IMR-90 (cell line): ENCODE data around the gene RPLP1. TPM values are rescaled to one million over a fixed set of nuclear protein-coding genes. Genes with fewer than 3 reads are reported as not detected.

ENCODE experiments used
- ATAC-seq: fragments of 200-7000 bp; cut with Tn5 transposase; 2 replicates; pipeline ENCODE4 v1.9.1; 2020; ENCODE audit warnings: low read depth, mild to moderate bottlenecking, moderate library complexity
- BruUV-seq: library from RNA; stranded (reverse); fragments of 400-500 nt; replicated peaks from 2 replicates; lab custom pipeline; 2021; lab: Mats Ljungman, UMichigan
- CTCF ChIA-PET: fragments of 300-600 bp; formaldehyde crosslinking; extraction: SDS; loops from one replicate; lab custom pipeline; 2021; ENCODE audit warnings: antibody characterized with exemption; lab: Yijun Ruan, JAX
- POLR2A ChIA-PET: fragments of 300-600 bp; sonication (Branson Sonifier 250); formaldehyde crosslinking; loops from one replicate; lab custom pipeline; 2022; ENCODE audit warnings: antibody characterized with exemption; ENCODE audit not compliant: unreplicated experiment; lab: Charles Lee
- DNase-seq: peaks from one replicate; pipeline ENCODE4 v3.0.0; 2013
- H2AFZ ChIP-seq: replicated peaks from 2 replicates; pipeline ENCODE3; 2013; ENCODE audit warnings: low read length, mild to moderate bottlenecking; ENCODE audit not compliant: poor library complexity
- H2AK5ac ChIP-seq: 2 replicates; pipeline ENCODE4 v1.6.1; 2013; ENCODE audit warnings: low read depth, low read length, inconsistent platforms
- H2AK9ac ChIP-seq: replicated peaks from 2 replicates; pipeline ENCODE3; 2013; ENCODE audit warnings: mild to moderate bottlenecking, low read depth, low read length, moderate library complexity; ENCODE audit not compliant: poor library complexity
- H2BK120ac ChIP-seq: 2 replicates; pipeline ENCODE4 v1.6.1; 2013; ENCODE audit warnings: low read depth, low read length, inconsistent platforms
- H2BK15ac ChIP-seq: 3 replicates; pipeline ENCODE4 v1.6.1; 2013; ENCODE audit warnings: low read depth, low read length, inconsistent platforms
- H2BK20ac ChIP-seq: 2 replicates; pipeline ENCODE4 v1.6.1; 2013; ENCODE audit warnings: low read depth, mild to moderate bottlenecking, inconsistent platforms, low read length, moderate library complexity
- H2BK5ac ChIP-seq: 2 replicates; pipeline ENCODE4 v1.6.1; 2013; ENCODE audit warnings: mild to moderate bottlenecking, low read depth, low read length, inconsistent platforms; ENCODE audit not compliant: poor library complexity, severe bottlenecking
- H3K14ac ChIP-seq: replicated peaks from 2 replicates; pipeline ENCODE4 v1.6.1; 2013; ENCODE audit warnings: low read depth, low read length, inconsistent platforms
- H3K18ac ChIP-seq: 2 replicates; pipeline ENCODE4 v1.6.1; 2013; ENCODE audit warnings: low read depth, low read length, control low read depth
- H3K23ac ChIP-seq: 2 replicates; pipeline ENCODE4 v1.6.1; 2013; ENCODE audit warnings: low read depth, low read length, inconsistent platforms
- H3K27ac ChIP-seq: 2 replicates; pipeline ENCODE4 v1.5.1; 2013; ENCODE audit warnings: mild to moderate bottlenecking, control low read depth, low read length; ENCODE audit not compliant: insufficient read depth
- H3K27me3 ChIP-seq: 2 replicates; pipeline ENCODE4 v1.6.1; 2013; ENCODE audit warnings: low read length; ENCODE audit not compliant: control insufficient read depth, insufficient read depth
- H3K36me3 ChIP-seq: 2 replicates; pipeline ENCODE4 v1.6.1; 2013; ENCODE audit warnings: low read length, mixed read lengths; ENCODE audit not compliant: control insufficient read depth, insufficient read depth
- H3K4ac ChIP-seq: 2 replicates; pipeline ENCODE4 v1.6.1; 2013; ENCODE audit warnings: low read depth, low read length, inconsistent platforms
- H3K4me1 ChIP-seq: 2 replicates; pipeline ENCODE4 v1.6.1; 2013; ENCODE audit warnings: low read length, mixed read lengths; ENCODE audit not compliant: control insufficient read depth, insufficient read depth
- H3K4me2 ChIP-seq: 2 replicates; pipeline ENCODE4 v1.6.1; 2013; ENCODE audit warnings: low read depth, mild to moderate bottlenecking, control low read depth, low read length, moderate library complexity
- H3K4me3 ChIP-seq: 2 replicates; pipeline ENCODE4 v1.5.1; 2013; ENCODE audit warnings: low read depth, mild to moderate bottlenecking, control low read depth, low read length, moderate library complexity; ENCODE audit not compliant: insufficient read depth
- H3K56ac ChIP-seq: 2 replicates; pipeline ENCODE4 v1.6.1; 2013; ENCODE audit warnings: low read length, inconsistent platforms; ENCODE audit not compliant: insufficient read depth; ENCODE audit errors: extremely low read depth
- H3K79me1 ChIP-seq, 2 experiments: 2 replicates each; pipeline ENCODE4 v1.6.1; 2013; ENCODE audit warnings: low read length in 2 of 2, inconsistent platforms in 1 of 2, low read depth in 1 of 2
- H3K9ac ChIP-seq: 2 replicates; pipeline ENCODE4 v1.6.1; 2013; ENCODE audit warnings: low read depth, low read length, control low read depth
- H3K9me1 ChIP-seq: 2 replicates; pipeline ENCODE4 v1.6.1; 2013; ENCODE audit warnings: low read length, inconsistent platforms; ENCODE audit not compliant: insufficient read depth
- H3K9me3 ChIP-seq: 2 replicates; pipeline ENCODE4 v1.6.1; 2013; ENCODE audit warnings: low read length; ENCODE audit not compliant: control insufficient read depth, insufficient read depth
- H4K20me1 ChIP-seq: 2 replicates; pipeline ENCODE4 v1.6.1; 2013; ENCODE audit warnings: low read length, inconsistent platforms; ENCODE audit not compliant: insufficient read depth
- H4K5ac ChIP-seq: 2 replicates; pipeline ENCODE4 v1.6.1; 2013; ENCODE audit warnings: mild to moderate bottlenecking, low read depth, low read length, control low read depth
- H4K8ac ChIP-seq, 2 experiments: 2 replicates each; pipeline ENCODE4 v1.6.1; 2013; ENCODE audit warnings: low read depth in 2 of 2, low read length in 2 of 2, control low read depth in 1 of 2, inconsistent platforms in 1 of 2
- H4K91ac ChIP-seq: 2 replicates; pipeline ENCODE4 v1.6.1; 2013; ENCODE audit warnings: low read depth, low read length, inconsistent platforms; ENCODE audit not compliant: insufficient read depth
- BHLHE40 ChIP-seq: fragments of 150-350 bp; IDR thresholded peaks from 2 replicates; pipeline ENCODE4 v1.6.1; 2016; ENCODE audit warnings: mild to moderate bottlenecking, low read depth, low read length
- CEBPB ChIP-seq: IDR thresholded peaks from 2 replicates; pipeline ENCODE4 v1.6.1; 2012; ENCODE audit warnings: low read depth, low read length, improper control_type of control experiment
- CHD1 ChIP-seq: IDR thresholded peaks from 2 replicates; pipeline ENCODE4 v1.6.1; 2012; ENCODE audit warnings: low read depth, low read length, improper control_type of control experiment
- CTCF ChIP-seq: conservative IDR thresholded peaks from 2 replicates; pipeline ENCODE4 v1.5.1; 2012; ENCODE audit warnings: mild to moderate bottlenecking, low read depth, low read length, improper control_type of control experiment
- FOS ChIP-seq: fragments of 150-350 bp; IDR thresholded peaks from 2 replicates; pipeline ENCODE4 v1.6.1; 2016; ENCODE audit warnings: low read depth, low read length
- MAFK ChIP-seq: IDR thresholded peaks from 2 replicates; pipeline ENCODE4 v1.6.1; 2012; ENCODE audit warnings: low read depth, low read length, improper control_type of control experiment
- MAZ ChIP-seq: IDR thresholded peaks from 2 replicates; pipeline ENCODE4 v1.6.1; 2012; ENCODE audit warnings: low read depth, mild to moderate bottlenecking, low read length, improper control_type of control experiment, moderate library complexity, borderline replicate concordance
- MXI1 ChIP-seq: IDR thresholded peaks from 2 replicates; pipeline ENCODE4 v1.6.1; 2012; ENCODE audit warnings: low read depth, mild to moderate bottlenecking, low read length, moderate library complexity, borderline replicate concordance
- RAD21 ChIP-seq: IDR thresholded peaks from 2 replicates; pipeline ENCODE4 v1.6.1; 2012; ENCODE audit warnings: low read length, improper control_type of control experiment
- RCOR1 ChIP-seq: IDR thresholded peaks from 2 replicates; pipeline ENCODE4 v1.6.1; 2012; ENCODE audit warnings: mild to moderate bottlenecking, low read length, improper control_type of control experiment; ENCODE audit not compliant: insufficient replicate concordance
- USF2 ChIP-seq: fragments of 150-350 bp; IDR thresholded peaks from 2 replicates; pipeline ENCODE4 v1.6.1; 2017; ENCODE audit warnings: mild to moderate bottlenecking, antibody characterized with exemption, low read length, low read depth
- WGBS, 2 experiments: methylation state at CpG; one replicate each; pipeline versions ENCODE4 v1.1.5 to v1.1.7; 2013; ENCODE audit warnings: missing lambda C conversion rate in 2 of 2; ENCODE audit not compliant: insufficient read length in 1 of 2; ENCODE audit errors: extremely low coverage in 2 of 2; 5-methylcytosine and 5-hydroxymethylcytosine counted together
- dilution Hi-C: fragments of 300-500 bp; cut with HindIII; formaldehyde crosslinking; loops from one replicate; pipeline ENCODE4 v1.14.3; 2018; ENCODE audit warnings: low sequenced_read_pairs; ENCODE audit not compliant: unreplicated experiment
- in situ Hi-C: fragments of 300-500 bp; cut with MboI; formaldehyde crosslinking; loops from 3 replicates; pipeline ENCODE4 v1.14.3; 2019; ENCODE audit warnings: low sequenced_read_pairs, inconsistent platforms, mixed read lengths
- intact Hi-C: fragments of 100-400 bp; cut with micrococcal nuclease; formaldehyde crosslinking; loops from 2 replicates; pipeline ENCODE4 v1.10.0; 2022
- polyA plus RNA-seq, 3 experiments: library from polyadenylated mRNA; depleted of rRNA; stranded (reverse); fragments of >200 nt; gene quantifications; 2 replicates each; pipeline ENCODE4 v1.2.3, GENCODE V29; 2012; ENCODE audit warnings: low replicate concordance in 1 of 3
- total RNA-seq: library from RNA; depleted of rRNA; stranded (reverse); fragments of >200 nt; gene quantifications from 2 replicates; pipeline ENCODE4 v1.2.3, GENCODE V29; 2012

RPLP1 gene
- total and polyA plus RNA-seq, 2 of the 4 experiments (the other 2 are of a cell fraction): 97.0 to 1,440 TPM

GRCh38 chr15:69474846-69475455 is 22.3 kb downstream of the RPLP1 start:
- H3K14ac ChIP-seq: no peak overlapping the region
- no peak overlapping the region for H4K5ac ChIP-seq
- no peaks in the 10 kb centered on the region for H3K79me1 ChIP-seq
- peak overlapping the region; percentile 37; the same call in 1 of the 2 replicates for H2BK120ac ChIP-seq
- no peak overlapping the region; the same call in 1 of the 2 replicates for H2AK5ac ChIP-seq
- H3K4me3 ChIP-seq: no peak overlapping the region
- peak overlapping the region; percentile 4; the same call in 1 of the 2 replicates for H4K91ac ChIP-seq
- 0 out of 4 replicates have a peak overlapping the region, but pooled peaks of 1 of the 2 experiments have one; percentile 23 for H4K8ac ChIP-seq
- no peak overlapping the region for H3K4me2 ChIP-seq
- no peak overlapping the region for H2BK5ac ChIP-seq
- DNase-seq: peak; percentile 23
- no peak for ATAC-seq
- dilution Hi-C loops (no loop called here), in situ Hi-C loops (loop anchor here (10.0 kb wide), 1 partner anchor 1010 kb away; no protein-coding TSS in a partner anchor), intact Hi-C loops (loop anchor here (5.0 to 10.0 kb wide), 4 partner anchors 500 to 1400 kb away; no protein-coding TSS in a partner anchor)
- no peak for TF ChIP-seq RAD21
- TF ChIP-seq BHLHE40: no peak
- no peak for TF ChIP-seq FOS
- no peak for TF ChIP-seq MAZ
- TF ChIP-seq CHD1: no peak
- TF ChIP-seq MXI1: no peak
- TF ChIP-seq RCOR1: no peak
- TF ChIP-seq MAFK: peak; percentile 1; the same call in 1 of the 2 replicates
- 0 out of 2 replicates have a peak, but pooled peaks have one; percentile 8 for TF ChIP-seq CTCF
- no peak for TF ChIP-seq USF2
- TF ChIP-seq CEBPB: no peak
- H3K9me3 ChIP-seq: peaks cover 4% of the 10 kb centered on the region
- no TSS peak for BruUV-seq
- 0 out of 2 replicates have a peak overlapping the region, but pooled peaks have one; percentile 17 for H3K23ac ChIP-seq
- H2AK9ac ChIP-seq: no peak overlapping the region
- peak overlapping the region; percentile 58 for H2AFZ ChIP-seq
- peaks cover 4% of the 10 kb centered on the region; the same call in 1 of the 2 replicates for H3K9me1 ChIP-seq
- no peak overlapping the region; the same call in 2 of the 3 replicates for H2BK15ac ChIP-seq
- no peak overlapping the region for H3K56ac ChIP-seq
- H3K9ac ChIP-seq: no peak overlapping the region
- no peaks in the 10 kb centered on the region for H4K20me1 ChIP-seq
- no peak overlapping the region for H3K27ac ChIP-seq
- ChIA-PET POLR2A (no interaction called here), CTCF (interaction anchor here (0.6 to 1.0 kb wide), 2 partner anchors 991 to 1177 kb away, joined by 3 read pairs; no protein-coding TSS in a partner anchor)
- H2BK20ac ChIP-seq: peak overlapping the region; percentile 18; the same call in 1 of the 2 replicates
- 40% methylated on average over 2 of the region's 7 CpGs; no CpG with 5 or more reads in 1 of the 2 experiments for WGBS, 2 experiments
- peaks cover 9% of the 10 kb centered on the region for H3K4me1 ChIP-seq
- H3K36me3 ChIP-seq: no peaks in the 10 kb centered on the region
- no peak overlapping the region; the same call in 1 of the 2 replicates for H3K4ac ChIP-seq
- H3K27me3 ChIP-seq: peaks cover 11% of the 10 kb centered on the region
- no peak overlapping the region for H3K18ac ChIP-seq
